DMS79 (cell line): Measurements from ENCODE around the gene ITPK1.

ENCODE experiments used
- DNase-seq: peaks from one replicate; lab custom pipeline; 2025; lab: John Stamatoyannopoulos, UW

ITPK1 gene

DNA sequence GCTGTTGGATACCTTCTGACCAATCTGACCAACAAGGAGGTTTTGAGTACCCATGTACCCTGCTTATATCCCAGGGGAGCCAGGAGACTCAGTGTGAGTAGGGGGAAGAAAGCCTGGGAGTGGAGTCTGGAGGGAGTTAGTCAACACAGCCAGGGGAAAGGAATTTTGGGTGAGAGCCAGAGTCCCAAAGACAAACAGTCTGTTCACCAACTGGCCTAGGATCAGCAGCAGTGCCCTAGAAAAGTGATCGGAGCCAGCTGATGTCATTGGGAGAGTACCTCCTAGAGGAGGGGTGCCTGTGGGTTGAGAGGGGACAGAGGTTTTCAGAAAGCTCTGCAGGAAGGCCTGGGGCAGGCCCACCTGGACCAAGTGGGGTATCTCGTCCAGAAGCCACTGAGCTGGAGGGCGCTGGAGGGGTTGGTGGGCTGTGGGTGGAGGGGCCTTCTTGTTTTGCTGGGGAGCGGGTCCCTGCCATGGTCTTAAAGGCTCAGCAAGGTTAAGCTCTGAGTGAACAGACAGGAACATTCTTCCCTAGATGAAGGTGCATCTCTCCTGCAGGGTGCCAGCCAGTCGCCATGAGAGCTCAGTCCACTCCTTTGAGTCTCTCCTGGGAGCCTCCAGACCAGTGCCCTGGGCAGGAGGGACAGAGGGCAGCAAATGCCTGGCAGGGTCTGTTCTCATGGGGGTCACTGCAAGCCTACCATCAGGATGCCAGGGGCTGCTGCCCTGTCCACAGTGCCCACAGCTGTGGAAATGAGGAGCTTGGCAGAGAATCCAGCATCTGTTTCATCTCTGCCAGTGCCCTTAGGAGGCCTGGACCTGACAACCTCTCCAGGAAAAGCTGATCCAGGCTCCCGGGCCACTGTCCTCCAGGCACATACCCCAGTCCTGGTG is 129.2 kb downstream of the ITPK1 start:
- DNase-seq, result no peak

DNA sequence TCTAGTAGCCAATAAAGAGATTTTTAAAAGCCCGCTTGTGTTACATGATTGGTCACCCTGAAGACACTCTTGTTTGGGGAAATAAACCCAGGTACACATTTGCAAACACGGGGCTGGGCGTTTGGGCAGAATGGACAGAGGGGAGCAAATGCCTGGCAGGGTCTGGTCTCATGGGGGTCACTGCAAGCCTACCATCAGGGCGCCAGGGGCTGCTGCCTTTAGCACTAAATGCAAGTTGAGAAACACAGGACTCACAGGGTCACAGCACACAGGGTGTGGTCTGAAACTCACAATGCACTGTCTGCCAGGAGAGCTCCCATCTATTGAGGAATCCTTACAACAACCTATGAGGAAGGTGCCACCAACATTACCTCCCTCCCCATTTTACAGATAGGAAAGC is 130.2 kb downstream of the ITPK1 start:
- DNase-seq, result no peak

DNA sequence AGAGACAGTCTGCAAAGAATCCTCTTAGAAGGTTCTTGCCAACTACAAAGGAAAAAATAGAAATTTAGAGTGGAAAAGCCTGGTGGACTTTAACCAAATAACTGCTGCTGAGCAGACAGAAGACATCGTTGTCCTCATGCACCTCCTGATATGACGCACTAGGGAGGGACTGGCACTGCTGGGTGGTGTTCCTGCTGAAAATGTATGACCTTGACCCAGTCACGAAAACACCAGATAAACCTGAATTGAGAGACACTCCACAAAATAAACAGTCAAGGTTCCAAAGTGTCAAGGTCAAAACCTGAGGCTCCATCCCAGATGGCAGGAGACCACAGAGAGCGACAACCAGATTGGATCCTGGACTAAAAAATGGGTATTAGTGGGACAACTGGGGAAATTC is 130.8 kb downstream of the ITPK1 start:
- DNase-seq, result no peak

DNA sequence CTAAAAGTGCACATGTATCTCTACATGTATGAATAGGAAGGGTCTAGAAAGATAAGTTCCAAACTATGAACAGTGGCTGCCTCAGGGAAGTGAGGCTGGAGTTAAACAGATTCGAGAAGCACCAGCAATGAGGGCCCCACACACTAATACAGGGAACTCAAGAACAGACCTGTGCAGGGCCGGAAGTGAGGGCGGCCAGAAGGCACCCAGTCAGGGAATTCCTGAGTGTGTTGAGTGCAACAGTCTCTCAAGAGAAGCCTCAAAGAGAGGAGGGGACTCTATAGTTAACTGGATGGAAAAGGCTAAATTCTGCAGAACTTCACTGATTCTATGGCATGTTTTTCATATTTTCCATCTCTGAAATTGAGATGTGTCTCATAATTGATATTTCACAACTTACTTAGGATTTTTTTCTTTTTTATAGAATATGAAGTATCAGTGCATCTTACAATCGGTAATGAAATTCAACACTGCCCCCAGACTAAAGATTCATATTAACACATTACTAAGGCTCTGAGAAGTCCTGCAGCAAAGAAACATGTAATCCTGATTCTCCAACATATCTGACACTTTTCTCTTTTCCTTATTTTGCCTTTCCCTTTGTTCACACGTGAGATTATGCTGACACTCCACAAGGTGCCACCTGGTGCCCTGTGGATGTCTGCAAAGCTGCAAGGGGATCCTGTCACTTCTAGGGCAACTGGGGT is 131.5 kb downstream of the ITPK1 start:
- no peak for DNase-seq

- DNase-seq, result no peak
Observed at GRCh38 chr14:92982956-92983355, 132.8 kb downstream of the ITPK1 start.

DNA sequence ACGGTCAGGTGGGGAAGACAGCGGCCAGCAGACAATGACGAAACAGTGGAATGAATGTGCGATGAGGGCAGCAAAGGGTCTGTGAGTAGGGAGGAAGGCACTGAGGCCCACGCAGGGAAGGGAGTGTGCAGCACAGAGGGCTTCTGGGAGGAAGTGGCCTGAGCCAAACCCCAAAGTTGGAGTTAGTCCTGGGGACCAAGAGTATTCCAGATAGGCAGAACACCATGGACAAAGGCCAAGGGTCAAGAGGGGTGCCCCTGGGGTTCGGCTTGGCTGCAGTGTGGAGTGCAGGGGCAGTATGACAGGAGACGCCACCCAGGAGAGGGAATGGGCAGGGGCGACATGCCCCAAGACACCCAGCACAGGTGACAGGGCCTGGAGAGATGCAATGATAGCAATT is 134.0 kb downstream of the ITPK1 start:
- no peak for DNase-seq

DNA sequence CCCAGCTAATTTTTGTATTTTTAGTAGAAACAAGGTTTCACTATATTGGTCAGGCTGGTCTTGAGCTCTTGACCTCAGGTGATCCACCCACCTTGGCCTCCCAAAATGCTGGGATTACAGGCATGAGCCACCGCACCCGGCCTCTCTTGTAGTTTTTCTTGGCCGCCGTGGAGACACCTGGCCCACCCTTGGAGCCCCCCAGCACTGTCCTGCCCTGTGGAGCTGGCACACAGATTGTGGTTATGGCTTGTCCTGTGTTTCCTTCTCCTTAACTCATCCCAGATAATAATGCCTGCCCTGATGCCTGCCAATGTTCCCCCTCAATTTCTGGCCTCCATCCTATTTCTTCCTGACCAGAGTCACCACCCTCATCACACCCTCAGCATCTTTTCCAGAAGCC is 134.9 kb downstream of the ITPK1 start:
- no peak for DNase-seq

GRCh38 chr14:92978229-92979021 is 137.3 kb downstream of the ITPK1 start:
- DNase-seq, result no peak

- DNase-seq, result no peak
Observed at GRCh38 chr14:92976268-92976667, 139.5 kb downstream of the ITPK1 start.

- no peak for DNase-seq
Observed at GRCh38 chr14:92974541-92975345, 141.0 kb downstream of the ITPK1 start.

GRCh38 chr14:92973798-92974372 is 141.8 kb downstream of the ITPK1 start:
- DNase-seq, result no peak

- no peak for DNase-seq
Observed at GRCh38 chr14:92973261-92973797, 142.4 kb downstream of the ITPK1 start.

GRCh38 chr14:92971601-92972180 is 144.0 kb downstream of the ITPK1 start:
- DNase-seq, result no peak

DNA sequence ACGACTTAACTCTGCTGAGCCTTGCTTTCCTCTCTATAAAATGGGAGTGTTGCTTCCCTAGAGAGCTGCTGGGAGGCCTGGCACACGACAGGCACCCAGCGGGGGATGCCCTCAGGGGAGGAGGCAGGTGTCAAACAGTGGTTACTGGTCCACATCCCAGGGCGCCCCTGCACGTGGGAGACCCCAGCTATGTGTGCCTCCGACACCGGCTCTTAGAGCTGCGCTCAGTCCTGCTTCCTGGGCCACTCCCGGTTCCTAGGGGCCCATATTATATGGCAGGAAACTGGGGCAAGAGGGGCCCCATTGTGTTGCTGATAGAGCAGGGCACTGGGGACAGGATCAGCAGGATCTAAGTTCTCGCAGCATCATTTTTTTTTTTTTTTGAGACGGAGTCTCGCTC is 145.5 kb downstream of the ITPK1 start:
- DNase-seq, result no peak

GRCh38 chr14:92969871-92970270 is 145.9 kb downstream of the ITPK1 start:
- no peak for DNase-seq

DNA sequence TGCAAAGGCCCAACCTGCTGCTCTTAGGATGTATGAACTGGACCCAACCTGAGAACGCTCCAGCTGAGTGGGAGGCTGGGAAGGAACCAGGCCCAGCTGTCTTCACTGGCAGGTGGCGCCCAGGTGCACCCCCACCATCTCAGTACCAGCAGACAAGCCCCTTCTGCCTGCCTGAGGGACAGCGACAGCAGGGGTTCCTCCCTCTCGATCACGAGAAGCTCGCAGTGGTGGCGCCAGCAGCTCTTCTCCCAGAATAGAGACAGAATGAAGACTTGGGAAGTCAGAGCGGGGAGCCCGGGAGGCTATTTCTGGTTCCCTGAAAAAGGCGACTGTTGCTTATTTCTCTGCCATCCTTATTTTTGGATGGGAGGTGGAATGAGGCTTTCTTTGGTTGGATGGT is 146.3 kb downstream of the ITPK1 start:
- DNase-seq, result no peak

GRCh38 chr14:92968291-92969020 is 147.3 kb downstream of the ITPK1 start:
- DNase-seq, result no peak

GRCh38 chr14:92967346-92967926 is 148.3 kb downstream of the ITPK1 start:
- DNase-seq, result no peak

DNA sequence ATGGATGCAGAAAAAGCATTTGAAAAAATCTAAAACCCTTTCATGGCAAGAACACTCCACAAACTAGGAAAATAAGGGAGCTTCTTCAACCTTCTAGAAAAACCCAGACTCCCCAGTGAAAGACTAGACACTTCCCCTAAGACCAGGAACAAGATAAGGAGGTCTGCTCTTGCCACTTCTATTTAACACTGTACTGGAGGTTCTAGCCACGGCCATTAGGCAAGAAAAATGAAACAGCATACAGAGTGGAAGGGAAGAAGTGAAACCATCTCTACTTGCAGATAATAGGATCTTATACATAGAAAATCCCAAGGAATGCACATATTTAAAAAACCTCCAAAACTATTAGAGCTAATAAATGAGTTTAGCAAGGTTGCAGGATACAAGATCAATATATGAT is 150.4 kb downstream of the ITPK1 start:
- DNase-seq, result no peak
